ENCODE results near the gene DCTN3. TPM values are rescaled to one million over a fixed set of nuclear protein-coding genes. Genes with fewer than 3 reads are reported as not detected.

Gene DCTN3
- total and polyA plus RNA-seq, 9 of the 15 experiments (the other 6 are each of a cell fraction or from before 2014, with no cell fraction given), result 11.0 to 51.0 (median 41.9) TPM

DNA sequence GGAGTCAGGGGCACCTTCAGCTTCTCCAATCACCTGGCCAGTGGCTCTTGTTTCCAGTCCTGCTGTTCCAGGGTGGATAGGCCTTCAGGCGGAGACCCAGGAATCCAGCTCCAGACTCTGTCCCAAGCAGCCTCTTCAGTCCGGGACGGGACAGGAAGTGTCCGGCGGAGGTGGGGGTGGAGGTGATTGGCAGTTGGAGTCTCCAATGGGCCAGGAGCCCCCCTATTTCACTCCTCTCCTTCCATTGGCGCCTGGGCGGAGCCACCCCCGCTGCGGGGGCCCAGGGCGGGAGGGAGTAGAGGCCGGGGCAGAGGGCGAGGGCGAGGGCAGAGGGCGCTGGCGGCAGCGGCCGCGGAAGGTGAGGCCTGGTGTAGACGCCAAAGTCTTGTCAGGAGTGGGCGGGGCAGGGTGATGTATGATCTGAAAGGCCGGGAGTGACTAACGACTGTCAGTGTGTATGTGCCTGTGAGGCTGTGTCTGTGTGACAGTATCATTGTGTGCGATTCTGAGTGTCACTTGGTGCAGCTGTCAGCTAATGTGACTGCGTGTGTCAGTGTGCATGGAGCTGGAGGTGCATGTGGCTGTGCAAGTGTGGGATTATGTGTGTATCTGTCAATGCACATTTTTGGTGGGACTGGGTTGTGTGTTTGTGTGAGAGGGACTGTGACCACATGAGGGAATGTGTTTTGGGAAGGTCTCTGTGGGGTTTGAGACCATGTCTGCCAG is 31.7 kb upstream of the DCTN3 start, which contains the start of gene IL11RA (continued):
- TF ChIP-seq, protein P1, sequence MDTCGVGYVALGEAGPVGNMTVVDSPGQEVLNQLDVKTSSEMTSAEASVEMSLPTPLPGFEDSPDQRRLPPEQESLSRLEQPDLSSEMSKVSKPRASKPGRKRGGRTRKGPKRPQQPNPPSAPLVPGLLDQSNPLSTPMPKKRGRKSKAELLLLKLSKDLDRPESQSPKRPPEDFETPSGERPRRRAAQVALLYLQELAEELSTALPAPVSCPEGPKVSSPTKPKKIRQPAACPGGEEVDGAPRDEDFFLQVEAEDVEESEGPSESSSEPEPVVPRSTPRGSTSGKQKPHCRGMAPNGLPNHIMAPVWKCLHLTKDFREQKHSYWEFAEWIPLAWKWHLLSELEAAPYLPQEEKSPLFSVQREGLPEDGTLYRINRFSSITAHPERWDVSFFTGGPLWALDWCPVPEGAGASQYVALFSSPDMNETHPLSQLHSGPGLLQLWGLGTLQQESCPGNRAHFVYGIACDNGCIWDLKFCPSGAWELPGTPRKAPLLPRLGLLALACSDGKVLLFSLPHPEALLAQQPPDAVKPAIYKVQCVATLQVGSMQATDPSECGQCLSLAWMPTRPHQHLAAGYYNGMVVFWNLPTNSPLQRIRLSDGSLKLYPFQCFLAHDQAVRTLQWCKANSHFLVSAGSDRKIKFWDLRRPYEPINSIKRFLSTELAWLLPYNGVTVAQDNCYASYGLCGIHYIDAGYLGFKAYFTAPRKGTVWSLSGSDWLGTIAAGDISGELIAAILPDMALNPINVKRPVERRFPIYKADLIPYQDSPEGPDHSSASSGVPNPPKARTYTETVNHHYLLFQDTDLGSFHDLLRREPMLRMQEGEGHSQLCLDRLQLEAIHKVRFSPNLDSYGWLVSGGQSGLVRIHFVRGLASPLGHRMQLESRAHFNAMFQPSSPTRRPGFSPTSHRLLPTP (IDR thresholded peaks at IDR 0.05; ENCODE audit: borderline replicate concordance, extremely low read depth, insufficient read length), result no peak
- TF ChIP-seq SRSF1 (IDR thresholded peaks at IDR 0.05; ENCODE audit: low read depth, low read length) (no peak), GABPB1 (CRISPR knock-in tag; IDR thresholded peaks at IDR 0.05) (0 out of 2 replicates have a peak, but pooled peaks have one; percentile 59), ETS2 (tag; IDR thresholded peaks at IDR 0.05; ENCODE audit: borderline replicate concordance, poor library complexity, severe bottlenecking) (no peak), PHTF2 (CRISPR knock-in tag; IDR thresholded peaks at IDR 0.05) (no peak), FOXM1 (IDR thresholded peaks at IDR 0.05; ENCODE audit: low read depth) (no peak), FOXM1 (CRISPR knock-in tag; IDR thresholded peaks at IDR 0.05; ENCODE audit: low read depth) (no peak), KLF13 (tag; IDR thresholded peaks at IDR 0.05; ENCODE audit: borderline replicate concordance, low read depth) (peak; percentile 66; the same call in 1 of the 2 replicates), FOXJ3 (CRISPR knock-in tag; IDR thresholded peaks at IDR 0.05) (no peak), SMARCE1 (IDR thresholded peaks at IDR 0.05) (0 out of 2 replicates have a peak, but pooled peaks have one; percentile 35), PPARD (CRISPR knock-in tag; IDR thresholded peaks at IDR 0.05) (no peak), HDAC6 (IDR thresholded peaks at IDR 0.05; ENCODE audit: low read depth, low read length) (no peak), RAD51 (IDR thresholded peaks at IDR 0.05; ENCODE audit: borderline replicate concordance, low read depth) (no peak), GABPA (tag; conservative IDR thresholded peaks at IDR 0.05; ENCODE audit: low read depth) (peak; percentile 83), NFE2L1 (tag; IDR thresholded peaks at IDR 0.05; ENCODE audit: borderline replicate concordance, low read depth) (no peak)
- TF ChIP-seq, protein P2, sequence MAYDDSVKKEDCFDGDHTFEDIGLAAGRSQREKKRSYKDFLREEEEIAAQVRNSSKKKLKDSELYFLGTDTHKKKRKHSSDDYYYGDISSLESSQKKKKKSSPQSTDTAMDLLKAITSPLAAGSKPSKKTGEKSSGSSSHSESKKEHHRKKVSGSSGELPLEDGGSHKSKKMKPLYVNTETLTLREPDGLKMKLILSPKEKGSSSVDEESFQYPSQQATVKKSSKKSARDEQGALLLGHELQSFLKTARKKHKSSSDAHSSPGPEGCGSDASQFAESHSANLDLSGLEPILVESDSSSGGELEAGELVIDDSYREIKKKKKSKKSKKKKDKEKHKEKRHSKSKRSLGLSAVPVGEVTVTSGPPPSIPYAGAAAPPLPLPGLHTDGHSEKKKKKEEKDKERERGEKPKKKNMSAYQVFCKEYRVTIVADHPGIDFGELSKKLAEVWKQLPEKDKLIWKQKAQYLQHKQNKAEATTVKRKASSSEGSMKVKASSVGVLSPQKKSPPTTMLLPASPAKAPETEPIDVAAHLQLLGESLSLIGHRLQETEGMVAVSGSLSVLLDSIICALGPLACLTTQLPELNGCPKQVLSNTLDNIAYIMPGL (CRISPR knock-in tag; IDR thresholded peaks at IDR 0.05), result no peak
- TF ChIP-seq, protein P3, sequence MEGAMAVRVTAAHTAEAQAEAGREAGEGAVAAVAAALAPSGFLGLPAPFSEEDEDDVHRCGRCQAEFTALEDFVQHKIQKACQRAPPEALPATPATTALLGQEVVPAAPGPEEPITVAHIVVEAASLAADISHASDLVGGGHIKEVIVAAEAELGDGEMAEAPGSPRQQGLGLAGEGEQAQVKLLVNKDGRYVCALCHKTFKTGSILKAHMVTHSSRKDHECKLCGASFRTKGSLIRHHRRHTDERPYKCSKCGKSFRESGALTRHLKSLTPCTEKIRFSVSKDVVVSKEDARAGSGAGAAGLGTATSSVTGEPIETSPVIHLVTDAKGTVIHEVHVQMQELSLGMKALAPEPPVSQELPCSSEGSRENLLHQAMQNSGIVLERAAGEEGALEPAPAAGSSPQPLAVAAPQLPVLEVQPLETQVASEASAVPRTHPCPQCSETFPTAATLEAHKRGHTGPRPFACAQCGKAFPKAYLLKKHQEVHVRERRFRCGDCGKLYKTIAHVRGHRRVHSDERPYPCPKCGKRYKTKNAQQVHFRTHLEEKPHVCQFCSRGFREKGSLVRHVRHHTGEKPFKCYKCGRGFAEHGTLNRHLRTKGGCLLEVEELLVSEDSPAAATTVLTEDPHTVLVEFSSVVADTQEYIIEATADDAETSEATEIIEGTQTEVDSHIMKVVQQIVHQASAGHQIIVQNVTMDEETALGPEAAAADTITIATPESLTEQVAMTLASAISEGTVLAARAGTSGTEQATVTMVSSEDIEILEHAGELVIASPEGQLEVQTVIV (CRISPR knock-in tag; IDR thresholded peaks at IDR 0.05; ENCODE audit: borderline replicate concordance), result no peak
- TF ChIP-seq, protein P4, sequence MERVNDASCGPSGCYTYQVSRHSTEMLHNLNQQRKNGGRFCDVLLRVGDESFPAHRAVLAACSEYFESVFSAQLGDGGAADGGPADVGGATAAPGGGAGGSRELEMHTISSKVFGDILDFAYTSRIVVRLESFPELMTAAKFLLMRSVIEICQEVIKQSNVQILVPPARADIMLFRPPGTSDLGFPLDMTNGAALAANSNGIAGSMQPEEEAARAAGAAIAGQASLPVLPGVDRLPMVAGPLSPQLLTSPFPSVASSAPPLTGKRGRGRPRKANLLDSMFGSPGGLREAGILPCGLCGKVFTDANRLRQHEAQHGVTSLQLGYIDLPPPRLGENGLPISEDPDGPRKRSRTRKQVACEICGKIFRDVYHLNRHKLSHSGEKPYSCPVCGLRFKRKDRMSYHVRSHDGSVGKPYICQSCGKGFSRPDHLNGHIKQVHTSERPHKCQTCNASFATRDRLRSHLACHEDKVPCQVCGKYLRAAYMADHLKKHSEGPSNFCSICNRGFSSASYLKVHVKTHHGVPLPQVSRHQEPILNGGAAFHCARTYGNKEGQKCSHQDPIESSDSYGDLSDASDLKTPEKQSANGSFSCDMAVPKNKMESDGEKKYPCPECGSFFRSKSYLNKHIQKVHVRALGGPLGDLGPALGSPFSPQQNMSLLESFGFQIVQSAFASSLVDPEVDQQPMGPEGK (CRISPR knock-in tag; IDR thresholded peaks at IDR 0.05; ENCODE audit: borderline replicate concordance), result no peak

Measured in K562 (cell line).